Measurements from ENCODE around the gene HTRA3. TPM values are rescaled to one million over a fixed set of nuclear protein-coding genes. Genes with fewer than 3 reads are reported as not detected.

HTRA3 gene
- total and polyA plus RNA-seq, 2 of the 4 experiments (the other 2 are of a cell fraction) = 1.3 to 9.5 TPM

GRCh38 chr4:8301851-8302730 lies 32.5 kb downstream of the HTRA3 start:
- H2BK5ac ChIP-seq (ENCODE audit: low read depth, low read length, poor library complexity, severe bottlenecking) = no peak overlapping the region
- no TSS peak for BruUV-seq (replicated peaks)
- H3K4me1 ChIP-seq (ENCODE audit: control insufficient read depth, insufficient read depth, low read length) = peaks cover 14% of the 10 kb centered on the region
- H3K27me3 ChIP-seq (ENCODE audit: control insufficient read depth, insufficient read depth, low read length) = no peaks in the 10 kb centered on the region
- in situ Hi-C loops (cut with MboI; ENCODE audit: low sequenced_read_pairs) (no loop called here), dilution Hi-C loops (cut with HindIII; ENCODE audit: low sequenced_read_pairs, unreplicated experiment) (no loop called here), intact Hi-C loops (cut with micrococcal nuclease) (no loop called here)
- 0 out of 2 replicates have a peak, but pooled peaks cover 2% of the 10 kb centered on the region for H3K9me3 ChIP-seq (ENCODE audit: control insufficient read depth, insufficient read depth, low read length)
- H3K9me1 ChIP-seq (ENCODE audit: insufficient read depth, low read length) = peaks cover 11% of the 10 kb centered on the region
- H2BK15ac ChIP-seq (ENCODE audit: low read depth, low read length) = peak overlapping the region; percentile 25; the same call in 1 of the 3 replicates
- no peaks in the 10 kb centered on the region for H3K79me1 ChIP-seq (ENCODE audit: low read depth in 1 of 2, low read length in 2 of 2)
- no peaks in the 10 kb centered on the region for H3K36me3 ChIP-seq (ENCODE audit: control insufficient read depth, insufficient read depth, low read length)
- H3K4me3 ChIP-seq (ENCODE audit: insufficient read depth, low read depth, low read length) = no peak overlapping the region
- 96% methylated on average over 10 of the region's 22 CpGs; no CpG with 5 or more reads in 1 of the 2 experiments for WGBS, 2 experiments (ENCODE audit: extremely low coverage in 2 of 2, insufficient read length in 1 of 2)
- peak overlapping the region; percentile 87 for H4K91ac ChIP-seq (ENCODE audit: insufficient read depth, low read depth, low read length)
- TF ChIP-seq BHLHE40 (IDR thresholded peaks at IDR 0.05; ENCODE audit: low read depth, low read length) = no peak
- no peak for TF ChIP-seq USF2 (IDR thresholded peaks at IDR 0.05; ENCODE audit: low read depth, low read length)
- no peak for TF ChIP-seq NFE2L2 (IDR thresholded peaks at IDR 0.05; ENCODE audit: low read depth, low read length)
- TF ChIP-seq MAZ (IDR thresholded peaks at IDR 0.05; ENCODE audit: borderline replicate concordance, low read depth, low read length) = no peak
- no peak for TF ChIP-seq RCOR1 (IDR thresholded peaks at IDR 0.05; ENCODE audit: insufficient replicate concordance, low read length)
- no peak for TF ChIP-seq RAD21 (IDR thresholded peaks at IDR 0.05; ENCODE audit: low read length)
- TF ChIP-seq CHD1 (IDR thresholded peaks at IDR 0.05; ENCODE audit: low read depth, low read length) = no peak
- TF ChIP-seq ELK1 (IDR thresholded peaks at IDR 0.05; ENCODE audit: borderline replicate concordance, low read depth, low read length) = no peak
- TF ChIP-seq CEBPB (IDR thresholded peaks at IDR 0.05; ENCODE audit: low read depth, low read length) = no peak
- no peak for TF ChIP-seq MXI1 (IDR thresholded peaks at IDR 0.05; ENCODE audit: borderline replicate concordance, low read depth, low read length)
- TF ChIP-seq MAFK (IDR thresholded peaks at IDR 0.05; ENCODE audit: low read depth, low read length) = no peak
- TF ChIP-seq RFX5 (IDR thresholded peaks at IDR 0.05; ENCODE audit: low read depth, low read length) = no peak
- TF ChIP-seq SMC3 (IDR thresholded peaks at IDR 0.05; ENCODE audit: low read depth, low read length) = no peak
- no peak for TF ChIP-seq POLR2A (IDR thresholded peaks at IDR 0.05; ENCODE audit: low read depth, low read length)
- peak overlapping the region; percentile 99 for H2AK5ac ChIP-seq (ENCODE audit: low read depth, low read length)
- no peak overlapping the region for H3K27ac ChIP-seq (ENCODE audit: insufficient read depth, low read length)
- H2BK20ac ChIP-seq (ENCODE audit: low read depth, low read length) = peak overlapping the region; percentile 96
- POLR2A ChIA-PET (ENCODE audit: unreplicated experiment) = no interaction called here
- H3K23ac ChIP-seq (ENCODE audit: low read depth, low read length) = no peak overlapping the region
- peak overlapping the region; percentile 94; the same call in 1 of the 2 replicates for H3K4ac ChIP-seq (ENCODE audit: low read depth, low read length)
- no peak overlapping the region for H2AFZ ChIP-seq (replicated peaks; ENCODE audit: low read length, poor library complexity)
- H4K8ac ChIP-seq (ENCODE audit: low read depth in 2 of 2, low read length in 2 of 2) = peak overlapping the region in 1 of 2 experiments; percentile 32; a peak in 2 of 4 replicates
- ATAC-seq (ENCODE audit: low read depth) = no peak
- no peak overlapping the region for H3K18ac ChIP-seq (ENCODE audit: low read depth, low read length)
- no peak overlapping the region for H3K4me2 ChIP-seq (ENCODE audit: low read depth, low read length)
- DNase-seq = no peak
- CTCF ChIA-PET = no interaction called here
- H2BK120ac ChIP-seq (ENCODE audit: low read depth, low read length) = peak overlapping the region; percentile 97
- no peak overlapping the region for H3K56ac ChIP-seq (ENCODE audit: extremely low read depth, insufficient read depth, low read length)
- H2AK9ac ChIP-seq (replicated peaks; ENCODE audit: low read depth, low read length, poor library complexity) = no peak overlapping the region
- no peak overlapping the region for H3K9ac ChIP-seq (ENCODE audit: low read depth, low read length)
- no peaks in the 10 kb centered on the region for H4K20me1 ChIP-seq (ENCODE audit: insufficient read depth, low read length)
- H3K14ac ChIP-seq (replicated peaks; ENCODE audit: low read depth, low read length) = peak overlapping the region; percentile 86; the same call in 1 of the 2 replicates
- H4K5ac ChIP-seq (ENCODE audit: low read depth, low read length) = no peak overlapping the region

Measured in IMR-90 (cell line).